ENCODE data around the gene KIFC3. TPM values are rescaled to one million over a fixed set of nuclear protein-coding genes. Genes with fewer than 3 reads are reported as not detected.

Gene KIFC3
- total and polyA plus RNA-seq, 2 of the 8 experiments (the other 6 are each of a cell fraction or from before 2014, with no cell fraction given): 2.1 to 7.1 TPM

- Histone ChIP-seq H3K23ac (ENCODE audit: insufficient read length) (no peak overlapping the region), H2BK5ac (ENCODE audit: low read depth, low read length) (no peak overlapping the region), H2BK15ac (ENCODE audit: low read length) (no peak overlapping the region), H2BK20ac (ENCODE audit: low read length) (no peak overlapping the region), H3K27me3 (replicated peaks in 1 of 4; ENCODE audit: control insufficient read depth in 3 of 4, extremely low read depth in 1 of 4, insufficient read depth in 3 of 4, low read length in 3 of 4) (no peaks in the 10 kb centered on the region), H3K56ac (replicated peaks; ENCODE audit: insufficient read length, low read depth, low read length) (no peak overlapping the region), H4K5ac (ENCODE audit: insufficient read length, low read depth, low read length) (no peak overlapping the region), H4K8ac (ENCODE audit: extremely low read depth, insufficient read depth, low read length) (no peak overlapping the region), H3K9ac (replicated peaks in 1 of 4; ENCODE audit: extremely low read depth in 1 of 4, low read depth in 3 of 4, low read length in 3 of 4) (no peak overlapping the region), H3K9me3 (ENCODE audit: insufficient read depth in 2 of 2, low read depth in 1 of 2, low read length in 1 of 2) (no peaks in the 10 kb centered on the region), H3K79me1 (ENCODE audit: low read depth, low read length) (no peaks in the 10 kb centered on the region), H3K4me3 (ENCODE audit: extremely low read depth in 1 of 4, insufficient read depth in 2 of 4, low read depth in 3 of 4, low read length in 4 of 4) (no peak overlapping the region), H2BK120ac (replicated peaks; ENCODE audit: low read depth, low read length) (no peak overlapping the region), H3K23me2 (ENCODE audit: low read depth, low read length) (no peaks in the 10 kb centered on the region), H3K79me2 (ENCODE audit: control insufficient read depth in 1 of 2, insufficient read depth in 2 of 2, low read length in 2 of 2) (no peaks in the 10 kb centered on the region), H2BK12ac (ENCODE audit: low read depth, low read length) (no peak overlapping the region), H3K4me2 (ENCODE audit: insufficient read depth in 1 of 2, low read depth in 2 of 2, low read length in 2 of 2) (no peak overlapping the region), H3K4me1 (replicated peaks in 1 of 4; ENCODE audit: control insufficient read depth in 3 of 4, insufficient read depth in 4 of 4, low read length in 3 of 4) (no peaks in the 10 kb centered on the region), H3K4ac (replicated peaks; ENCODE audit: insufficient read length, low read depth, low read length) (no peak overlapping the region), H4K20me1 (replicated peaks in 1 of 2; ENCODE audit: control insufficient read depth in 1 of 2, insufficient read depth in 2 of 2, low read length in 2 of 2) (no peaks in the 10 kb centered on the region), H3K18ac (ENCODE audit: extremely low read depth, low read length) (no peak overlapping the region), H2AFZ (ENCODE audit: low read length) (no peak overlapping the region), H3K36me3 (ENCODE audit: control insufficient read depth in 2 of 4, insufficient read depth in 4 of 4, low read length in 3 of 4) (no peaks in the 10 kb centered on the region), H3K27ac (ENCODE audit: low read depth, low read length) (no peak overlapping the region), H3K14ac (ENCODE audit: insufficient read length) (no peak overlapping the region), H4K91ac (replicated peaks; ENCODE audit: insufficient read length, low read length) (no peak overlapping the region), H2AK5ac (ENCODE audit: low read depth, low read length) (no peak overlapping the region)
- DNase-seq (ENCODE audit: low read depth in 1 of 2, low spot score in 2 of 2) (no peak), FAIRE-seq (no peak)
- ChIA-PET CTCF (ENCODE audit: partially characterized antibody) (interaction anchor here (0.6 to 4.2 kb wide), 6 partner anchors 9 to 237 kb away, joined by 3 to 15 read pairs (median 7); partner anchors contain the start of gene ADGRG3), POLR2A (ENCODE audit: partially characterized antibody) (interaction anchor here (2.3 kb wide), 1 partner anchor 10 kb away, joined by 6 read pairs; no protein-coding TSS in a partner anchor)
- WGBS, 2 experiments (ENCODE audit: extremely low coverage in 1 of 2, insufficient coverage in 1 of 2, insufficient read length in 1 of 2, insufficient replicate concordance in 2 of 2, low coverage in 1 of 2, low lambda C conversion rate in 2 of 2, missing lambda C conversion rate in 1 of 2): 86% methylated on average over 6 of the region's 6 CpGs; no CpG with 5 or more reads in 1 of the 2 experiments
- TF ChIP-seq TBP (IDR thresholded peaks at IDR 0.05; ENCODE audit: low read depth, low read length): no peak
- TF ChIP-seq CBX5 (IDR thresholded peaks at IDR 0.05; ENCODE audit: low read depth, low read length): no peak
- TF ChIP-seq, protein P1, sequence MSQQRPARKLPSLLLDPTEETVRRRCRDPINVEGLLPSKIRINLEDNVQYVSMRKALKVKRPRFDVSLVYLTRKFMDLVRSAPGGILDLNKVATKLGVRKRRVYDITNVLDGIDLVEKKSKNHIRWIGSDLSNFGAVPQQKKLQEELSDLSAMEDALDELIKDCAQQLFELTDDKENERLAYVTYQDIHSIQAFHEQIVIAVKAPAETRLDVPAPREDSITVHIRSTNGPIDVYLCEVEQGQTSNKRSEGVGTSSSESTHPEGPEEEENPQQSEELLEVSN (IDR thresholded peaks at IDR 0.05): no peak
- TF ChIP-seq, protein P2, sequence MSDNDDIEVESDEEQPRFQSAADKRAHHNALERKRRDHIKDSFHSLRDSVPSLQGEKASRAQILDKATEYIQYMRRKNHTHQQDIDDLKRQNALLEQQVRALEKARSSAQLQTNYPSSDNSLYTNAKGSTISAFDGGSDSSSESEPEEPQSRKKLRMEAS (IDR thresholded peaks at IDR 0.05): no peak
- no peak for TF ChIP-seq SUZ12 (IDR thresholded peaks at IDR 0.05; ENCODE audit: low read length)
- TF ChIP-seq HDAC2 (IDR thresholded peaks at IDR 0.05; ENCODE audit: borderline replicate concordance in 1 of 2, low read depth in 2 of 2, low read length in 2 of 2): no peak
- no peak for TF ChIP-seq GTF2F1 (IDR thresholded peaks at IDR 0.05; ENCODE audit: borderline replicate concordance, low read depth, low read length)
- no peak for TF ChIP-seq CBX8 (IDR thresholded peaks at IDR 0.05; ENCODE audit: borderline replicate concordance, low read depth, low read length)
- no peak for TF ChIP-seq POU5F1 (IDR thresholded peaks at IDR 0.05; ENCODE audit: low read depth, low read length)
- TF ChIP-seq ZNF274 (IDR thresholded peaks at IDR 0.05; ENCODE audit: borderline replicate concordance, extremely low read depth, low read length): no peak
- no peak for TF ChIP-seq POLR2A (IDR thresholded peaks at IDR 0.05; ENCODE audit: control extremely low read depth in 1 of 2, low read depth in 2 of 2, low read length in 2 of 2)
- TF ChIP-seq ATF2 (IDR thresholded peaks at IDR 0.05; ENCODE audit: low read length): no peak
Measured at GRCh38 chr16:57714047-57714446, 88.2 kb downstream of the KIFC3 start.
